ENCODE measurements around the gene GYS2. TPM values are rescaled to one million over a fixed set of nuclear protein-coding genes. Genes with fewer than 3 reads are reported as not detected.

Gene GYS2
- total and polyA plus RNA-seq, 2 of the 4 experiments (the other 2 are of a cell fraction): not detected

- Histone ChIP-seq H4K8ac (ENCODE audit: low read depth in 2 of 2, low read length in 2 of 2) (no peak overlapping the region), H2BK20ac (ENCODE audit: low read depth, low read length) (no peak overlapping the region), H2AK9ac (replicated peaks; ENCODE audit: low read depth, low read length, poor library complexity) (no peak overlapping the region), H3K4me3 (ENCODE audit: insufficient read depth, low read depth, low read length) (no peak overlapping the region), H3K18ac (ENCODE audit: low read depth, low read length) (no peak overlapping the region), H3K27ac (ENCODE audit: insufficient read depth, low read length) (no peak overlapping the region), H2BK15ac (ENCODE audit: low read depth, low read length) (no peak overlapping the region), H3K56ac (ENCODE audit: extremely low read depth, insufficient read depth, low read length) (no peak overlapping the region), H3K9me3 (ENCODE audit: control insufficient read depth, insufficient read depth, low read length) (no peaks in the 10 kb centered on the region), H2BK120ac (ENCODE audit: low read depth, low read length) (no peak overlapping the region), H3K14ac (replicated peaks; ENCODE audit: low read depth, low read length) (no peak overlapping the region), H3K4me1 (ENCODE audit: control insufficient read depth, insufficient read depth, low read length) (no peaks in the 10 kb centered on the region), H3K4ac (ENCODE audit: low read depth, low read length) (no peak overlapping the region), H3K9me1 (ENCODE audit: insufficient read depth, low read length) (no peaks in the 10 kb centered on the region), H2AK5ac (ENCODE audit: low read depth, low read length) (no peak overlapping the region), H4K5ac (ENCODE audit: low read depth, low read length) (no peak overlapping the region), H3K27me3 (ENCODE audit: control insufficient read depth, insufficient read depth, low read length) (0 out of 2 replicates have a peak, but pooled peaks cover 2% of the 10 kb centered on the region), H4K20me1 (ENCODE audit: insufficient read depth, low read length) (no peaks in the 10 kb centered on the region), H4K91ac (ENCODE audit: insufficient read depth, low read depth, low read length) (no peak overlapping the region), H3K4me2 (ENCODE audit: low read depth, low read length) (no peak overlapping the region), H3K79me1 (ENCODE audit: low read depth in 1 of 2, low read length in 2 of 2) (no peaks in the 10 kb centered on the region), H3K23ac (ENCODE audit: low read depth, low read length) (no peak overlapping the region), H3K9ac (ENCODE audit: low read depth, low read length) (no peak overlapping the region), H2AFZ (replicated peaks; ENCODE audit: low read length, poor library complexity) (no peak overlapping the region), H3K36me3 (ENCODE audit: control insufficient read depth, insufficient read depth, low read length) (no peaks in the 10 kb centered on the region), H2BK5ac (ENCODE audit: low read depth, low read length, poor library complexity, severe bottlenecking) (no peak overlapping the region)
- ChIA-PET POLR2A (ENCODE audit: unreplicated experiment) (no interaction called here), CTCF (no interaction called here)
- DNase-seq (no peak), ATAC-seq (ENCODE audit: low read depth) (no peak)
- in situ Hi-C loops (cut with MboI; ENCODE audit: low sequenced_read_pairs) (no loop called here), dilution Hi-C loops (cut with HindIII; ENCODE audit: low sequenced_read_pairs, unreplicated experiment) (no loop called here), intact Hi-C loops (cut with micrococcal nuclease) (no loop called here)
- BruUV-seq (replicated peaks): no TSS peak
- TF ChIP-seq NFE2L2 (IDR thresholded peaks at IDR 0.05; ENCODE audit: low read depth, low read length) (no peak), CTCF (conservative IDR thresholded peaks at IDR 0.05; ENCODE audit: low read depth, low read length) (no peak), MAZ (IDR thresholded peaks at IDR 0.05; ENCODE audit: borderline replicate concordance, low read depth, low read length) (no peak), SMC3 (IDR thresholded peaks at IDR 0.05; ENCODE audit: low read depth, low read length) (no peak), FOS (IDR thresholded peaks at IDR 0.05; ENCODE audit: low read depth, low read length) (no peak), USF2 (IDR thresholded peaks at IDR 0.05; ENCODE audit: low read depth, low read length) (no peak), MXI1 (IDR thresholded peaks at IDR 0.05; ENCODE audit: borderline replicate concordance, low read depth, low read length) (no peak), MAFK (IDR thresholded peaks at IDR 0.05; ENCODE audit: low read depth, low read length) (no peak), RAD21 (IDR thresholded peaks at IDR 0.05; ENCODE audit: low read length) (no peak), CEBPB (IDR thresholded peaks at IDR 0.05; ENCODE audit: low read depth, low read length) (no peak), ELK1 (IDR thresholded peaks at IDR 0.05; ENCODE audit: borderline replicate concordance, low read depth, low read length) (no peak), BHLHE40 (IDR thresholded peaks at IDR 0.05; ENCODE audit: low read depth, low read length) (no peak), CHD1 (IDR thresholded peaks at IDR 0.05; ENCODE audit: low read depth, low read length) (no peak), RCOR1 (IDR thresholded peaks at IDR 0.05; ENCODE audit: insufficient replicate concordance, low read length) (no peak), POLR2A (IDR thresholded peaks at IDR 0.05; ENCODE audit: low read depth, low read length) (no peak)
These were observed 61.5 kb downstream of the GYS2 start for GRCh38 chr12:21543151-21543550.

All from IMR-90 (cell line).